ENCODE measurements around the gene ANGPTL1.

GRCh38 chr1:178871551-178872320 lies 859 bp upstream of the ANGPTL1 start:
- TF ChIP-seq POLR2A (IDR thresholded peaks at IDR 0.05; ENCODE audit: low read length) (no peak), GATA1 (IDR thresholded peaks at IDR 0.05; ENCODE audit: low read depth, low read length) (no peak)
